ENCODE measurements around the gene HSD17B14.

- TF ChIP-seq CTCF (conservative IDR thresholded peaks at IDR 0.05; ENCODE audit: low read depth in 2 of 2): no peak
- no peak for TF ChIP-seq EZH2 (IDR thresholded peaks at IDR 0.05; ENCODE audit: low read depth, unreplicated experiment)
- no peak for TF ChIP-seq REST (IDR thresholded peaks at IDR 0.05; ENCODE audit: unreplicated experiment)
Observed at GRCh38 chr19:48853483-48853882, 17.2 kb upstream of the HSD17B14 start.
